ENCODE data around the gene HACD3.
"Not testable (repeated sequence)": the region's sequence is repeated elsewhere in the genome, so short reads cannot be mapped to it uniquely, and the experiment has no call there.

The HACD3 gene

GRCh38 chr15:65550681-65551098 is 20.4 kb downstream of the HACD3 start:
- peak; percentile 4 for DNase-seq

GRCh38 chr15:65551183-65551582 is 20.9 kb downstream of the HACD3 start:
- DNase-seq: no peak

GRCh38 chr15:65552851-65553250 is 22.6 kb downstream of the HACD3 start:
- not testable (repeated sequence) for DNase-seq

GRCh38 chr15:65553691-65554090 is 23.4 kb downstream of the HACD3 start:
- no peak for DNase-seq

GRCh38 chr15:65556622-65557021 is 26.4 kb downstream of the HACD3 start:
- no peak for DNase-seq

GRCh38 chr15:65558336-65558735 is 28.1 kb downstream of the HACD3 start:
- DNase-seq: no peak

GRCh38 chr15:65558997-65559760 is 28.9 kb downstream of the HACD3 start:
- DNase-seq: no peak

- no peak for DNase-seq
Observed at GRCh38 chr15:65559941-65560340, 29.7 kb downstream of the HACD3 start.

- DNase-seq: no peak
Observed at GRCh38 chr15:65561934-65562333, 31.7 kb downstream of the HACD3 start.

GRCh38 chr15:65569728-65570127 is 39.5 kb downstream of the HACD3 start:
- no peak for DNase-seq

- DNase-seq: no peak
Observed at GRCh38 chr15:65571971-65572370, 41.7 kb downstream of the HACD3 start.

GRCh38 chr15:65576664-65577063 is 46.4 kb downstream of the HACD3 start:
- DNase-seq: peak; percentile 80

- DNase-seq: no peak
Observed at GRCh38 chr15:65577129-65577996, 47.1 kb downstream of the HACD3 start.

GRCh38 chr15:65578904-65579728 is 48.9 kb downstream of the HACD3 start:
- DNase-seq: no peak

GRCh38 chr15:65579762-65580161 is 49.5 kb downstream of the HACD3 start:
- DNase-seq: no peak

- peak; percentile 69 for DNase-seq
Observed at GRCh38 chr15:65580287-65580686, 50.0 kb downstream of the HACD3 start.

- DNase-seq: peak; percentile 36
Observed at GRCh38 chr15:65583701-65584100, 53.4 kb downstream of the HACD3 start.

GRCh38 chr15:65584241-65584640 is 54.0 kb downstream of the HACD3 start:
- no peak for DNase-seq

GRCh38 chr15:65587094-65587493 is 56.8 kb downstream of the HACD3 start:
- DNase-seq: no peak

- DNase-seq: no peak
Observed at GRCh38 chr15:65595960-65596359, 65.7 kb downstream of the HACD3 start.

- no peak for DNase-seq
Observed at GRCh38 chr15:65598468-65598867, 68.2 kb downstream of the HACD3 start.

GRCh38 chr15:65599677-65600076 is 69.4 kb downstream of the HACD3 start:
- DNase-seq: no peak

- DNase-seq: no peak
Observed at GRCh38 chr15:65603134-65603533, 72.9 kb downstream of the HACD3 start.
